Tibial artery (tissue), 4 donors: ENCODE results near the gene CTNNB1.

Experiments
- DNase-seq, 2 donors: peaks; one replicate each; pipeline ENCODE4 v3.0.0-alpha.2; 2019
- H3K27ac ChIP-seq, 2 donors: fragments of 200-600 bp; sonication (generic) in 1 of 2; 1 replicate in 1 of 2; 2 replicates in 1 of 2; pipeline ENCODE4 v1.5.1; 2018 to 2019; ENCODE audit warnings: mild to moderate bottlenecking in 1 of 2
- H3K27me3 ChIP-seq, 2 donors: fragments of 200-600 bp; sonication (generic) in 1 of 2; one replicate each; pipeline versions ENCODE4 v1.5.1 to v1.6.0; 2016 to 2019
- H3K36me3 ChIP-seq, 3 donors: fragments of 200-600 bp; sonication (generic) in 2 of 3; one replicate each; pipeline ENCODE4 v1.5.1; 2016 to 2019; ENCODE audit warnings: mild to moderate bottlenecking in 2 of 3
- H3K4me1 ChIP-seq, 4 donors: fragments of 200-600 bp; sonication (generic) in 2 of 4; 1 replicate in 3 of 4; 2 replicates in 1 of 4; pipeline ENCODE4 v1.5.1; 2016 to 2019
- H3K4me3 ChIP-seq, 2 donors: fragments of 200-600 bp; sonication (generic) in 1 of 2; 1 replicate in 1 of 2; 2 replicates in 1 of 2; pipeline ENCODE4 v1.5.1; 2018 to 2019; ENCODE audit warnings: mild to moderate bottlenecking in 2 of 2
- H3K9me3 ChIP-seq, 3 donors: fragments of 200-600 bp; sonication (generic) in 1 of 3; one replicate each; pipeline ENCODE4 v1.5.1; 2016 to 2019
- intact Hi-C: fragments of 100-400 bp; cut with DNase I; formaldehyde crosslinking; loops from one replicate; pipeline ENCODE4 v1.15.0; 2023; ENCODE audit warnings: low total_unique reads
- TF ChIP-seq, protein P1 (sequence below), 2 experiments: fragments of 200-600 bp in 1 of 2; fragments of 450-650 bp in 1 of 2; IDR thresholded peaks; one replicate each; pipeline ENCODE4 v1.5.1; 2017 to 2019; ENCODE audit warnings: antibody characterized with exemption in 2 of 2, mild to moderate bottlenecking in 1 of 2, moderate library complexity in 1 of 2

The CTNNB1 gene

DNA sequence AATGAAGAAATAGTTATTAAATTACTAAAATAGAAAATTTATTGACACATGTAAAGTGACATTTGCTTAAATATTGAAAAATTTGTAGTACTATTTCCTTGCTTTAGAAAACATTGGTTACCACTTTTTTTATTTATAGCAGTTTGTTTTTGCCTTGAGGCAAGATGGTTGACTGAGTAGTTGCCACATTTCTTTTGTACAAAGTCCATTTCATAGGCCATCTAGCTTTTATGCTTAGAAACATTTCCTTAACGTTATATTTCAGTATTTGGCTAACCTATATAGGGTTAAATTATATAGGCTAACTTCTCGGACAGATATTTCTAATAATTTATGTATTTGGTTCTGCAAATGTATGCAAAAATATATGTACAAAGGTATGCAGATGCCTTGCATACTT lies 17.1 kb downstream of the CTNNB1 start:
- H3K4me3 ChIP-seq = no peak overlapping the region
- H3K36me3 ChIP-seq = no peaks in the 10 kb centered on the region
- no peak for DNase-seq
- H3K27ac ChIP-seq = no peak overlapping the region
- no peaks in the 10 kb centered on the region for H3K9me3 ChIP-seq
- TF ChIP-seq, protein P1, sequence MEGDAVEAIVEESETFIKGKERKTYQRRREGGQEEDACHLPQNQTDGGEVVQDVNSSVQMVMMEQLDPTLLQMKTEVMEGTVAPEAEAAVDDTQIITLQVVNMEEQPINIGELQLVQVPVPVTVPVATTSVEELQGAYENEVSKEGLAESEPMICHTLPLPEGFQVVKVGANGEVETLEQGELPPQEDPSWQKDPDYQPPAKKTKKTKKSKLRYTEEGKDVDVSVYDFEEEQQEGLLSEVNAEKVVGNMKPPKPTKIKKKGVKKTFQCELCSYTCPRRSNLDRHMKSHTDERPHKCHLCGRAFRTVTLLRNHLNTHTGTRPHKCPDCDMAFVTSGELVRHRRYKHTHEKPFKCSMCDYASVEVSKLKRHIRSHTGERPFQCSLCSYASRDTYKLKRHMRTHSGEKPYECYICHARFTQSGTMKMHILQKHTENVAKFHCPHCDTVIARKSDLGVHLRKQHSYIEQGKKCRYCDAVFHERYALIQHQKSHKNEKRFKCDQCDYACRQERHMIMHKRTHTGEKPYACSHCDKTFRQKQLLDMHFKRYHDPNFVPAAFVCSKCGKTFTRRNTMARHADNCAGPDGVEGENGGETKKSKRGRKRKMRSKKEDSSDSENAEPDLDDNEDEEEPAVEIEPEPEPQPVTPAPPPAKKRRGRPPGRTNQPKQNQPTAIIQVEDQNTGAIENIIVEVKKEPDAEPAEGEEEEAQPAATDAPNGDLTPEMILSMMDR (IDR thresholded peaks at IDR 0.05) = no peak
- intact Hi-C loops = no loop called here
- peaks cover 0 to 90% (median 33%) of the 10 kb centered on the region in 4 donors for H3K4me1 ChIP-seq
- no peaks in the 10 kb centered on the region for H3K27me3 ChIP-seq

DNA sequence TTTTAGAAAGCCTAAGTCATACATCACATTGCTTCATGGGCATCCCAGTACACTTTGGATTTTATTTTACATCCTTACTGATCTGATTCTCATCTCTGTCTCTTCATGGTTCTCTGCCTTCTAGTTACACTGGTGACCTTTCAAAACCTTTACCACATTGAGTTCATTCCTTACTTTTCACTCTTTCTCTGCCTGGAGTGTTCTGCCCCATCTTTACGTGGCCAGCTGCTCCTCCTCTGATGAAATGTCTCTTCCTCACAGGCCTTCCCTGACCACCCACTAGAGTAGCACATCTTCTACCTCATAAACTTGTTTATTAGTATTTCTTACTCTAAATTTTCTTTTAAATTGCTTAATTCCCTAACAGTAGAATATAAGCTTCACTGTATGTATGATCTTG lies 17.7 kb downstream of the CTNNB1 start:
- intact Hi-C loops = no loop called here
- Histone ChIP-seq H3K4me3 (no peak overlapping the region), H3K4me1 (peaks cover 0 to 95% (median 38%) of the 10 kb centered on the region in 4 donors), H3K36me3 (no peaks in the 10 kb centered on the region), H3K9me3 (no peaks in the 10 kb centered on the region), H3K27ac (no peak overlapping the region), H3K27me3 (no peaks in the 10 kb centered on the region)
- no peak for DNase-seq
- TF ChIP-seq, protein P1 (IDR thresholded peaks at IDR 0.05) = no peak

DNA sequence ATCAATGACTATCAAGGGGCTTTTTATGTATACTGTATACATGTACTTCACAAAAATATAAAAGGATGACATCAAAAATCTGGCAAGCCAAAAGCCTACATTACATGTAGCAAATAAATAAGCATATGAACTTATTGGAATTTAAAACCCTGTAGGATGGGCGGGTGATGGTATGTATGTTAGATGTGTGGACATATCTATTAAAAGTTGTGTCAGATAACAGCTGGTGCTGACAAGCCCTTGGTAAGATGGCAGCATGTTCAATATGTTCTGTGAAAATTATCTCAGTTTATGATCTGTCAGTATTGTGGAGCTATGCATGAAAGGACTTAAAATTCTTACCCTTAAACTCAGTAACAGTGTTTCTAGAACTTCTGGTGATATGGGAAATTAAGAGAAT lies 20.1 kb downstream of the CTNNB1 start:
- H3K4me1 ChIP-seq = peaks cover 0 to 98% (median 52%) of the 10 kb centered on the region in 4 donors
- no peak overlapping the region for H3K4me3 ChIP-seq
- no peaks in the 10 kb centered on the region for H3K9me3 ChIP-seq
- H3K27ac ChIP-seq = no peak overlapping the region
- TF ChIP-seq, protein P1 (IDR thresholded peaks at IDR 0.05) = no peak
- intact Hi-C loops = no loop called here
- H3K27me3 ChIP-seq = no peaks in the 10 kb centered on the region
- no peak for DNase-seq
- H3K36me3 ChIP-seq = peaks cover 0 to 1% (median under 1%) of the 10 kb centered on the region in 3 donors

DNA sequence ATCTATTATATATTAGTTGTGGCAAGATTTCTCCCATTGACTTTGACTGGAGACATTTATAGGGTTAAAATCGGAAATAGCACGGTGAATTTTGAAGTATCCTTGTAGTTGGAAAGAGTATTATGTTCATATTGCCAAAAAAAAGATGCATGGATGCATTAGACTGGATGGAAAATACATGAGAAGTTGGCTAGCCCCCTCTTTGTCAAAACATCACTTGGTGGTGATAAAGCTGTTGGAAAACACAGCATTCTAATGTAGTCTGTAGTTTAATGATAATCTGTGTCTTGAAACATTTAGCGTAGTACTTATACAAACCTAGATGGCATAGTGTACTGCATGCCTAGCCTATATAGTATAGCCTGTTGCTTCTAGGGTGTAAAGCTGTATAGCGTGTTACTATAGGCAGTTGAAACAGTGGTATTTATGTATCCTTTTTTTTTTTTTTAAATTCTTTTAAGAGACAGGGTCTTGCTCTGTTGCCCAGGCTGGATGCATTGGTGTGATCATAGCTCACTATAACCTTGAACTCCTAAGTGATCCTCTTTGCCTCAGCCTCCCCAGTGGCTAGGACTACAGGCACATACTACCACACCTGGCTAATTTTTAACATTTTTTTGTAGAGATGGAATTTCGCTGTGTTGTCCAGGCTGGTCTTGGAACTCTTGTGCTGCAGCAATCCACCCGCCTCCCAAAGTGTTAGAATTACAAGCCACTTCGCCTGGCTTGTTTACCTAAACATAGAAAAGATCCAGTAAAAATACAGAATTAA lies 21.8 kb downstream of the CTNNB1 start:
- intact Hi-C loops = loop anchor here (10.0 kb wide), 2 partner anchors 216 to 346 kb away; no protein-coding TSS in a partner anchor
- H3K9me3 ChIP-seq = no peaks in the 10 kb centered on the region
- no peak overlapping the region for H3K4me3 ChIP-seq
- TF ChIP-seq, protein P1 (IDR thresholded peaks at IDR 0.05) = no peak
- DNase-seq = no peak
- no peak overlapping the region for H3K27ac ChIP-seq
- H3K36me3 ChIP-seq = peaks cover 12 to 18% (median 17%) of the 10 kb centered on the region in 3 donors
- H3K27me3 ChIP-seq = no peaks in the 10 kb centered on the region
- peaks cover 0 to 88% (median 53%) of the 10 kb centered on the region in 4 donors for H3K4me1 ChIP-seq

DNA sequence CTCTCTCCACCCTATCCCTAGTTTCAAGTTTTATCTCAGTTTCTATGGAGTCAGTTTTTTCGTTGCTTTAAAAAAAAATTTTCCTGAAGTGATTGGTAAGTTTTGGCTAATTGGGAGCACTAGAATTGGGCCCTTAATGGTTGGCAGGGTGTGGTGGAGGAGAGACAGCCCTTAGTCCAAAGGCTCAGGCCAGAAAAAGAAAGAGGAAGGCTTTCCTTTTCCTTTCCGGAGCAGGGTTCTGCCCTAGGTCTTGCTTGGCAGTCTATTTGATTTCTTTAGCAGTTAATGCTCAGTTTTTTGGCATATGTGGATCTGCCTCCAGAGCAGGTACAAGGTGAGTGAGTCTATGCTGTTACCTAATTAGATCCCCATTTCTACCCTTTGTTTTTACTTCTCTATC lies 22.7 kb downstream of the CTNNB1 start:
- Histone ChIP-seq H3K36me3 (peaks cover 21 to 27% (median 26%) of the 10 kb centered on the region in 3 donors), H3K4me1 (peaks cover 0 to 79% (median 49%) of the 10 kb centered on the region in 4 donors), H3K9me3 (no peaks in the 10 kb centered on the region), H3K27ac (no peak overlapping the region), H3K4me3 (no peak overlapping the region), H3K27me3 (no peaks in the 10 kb centered on the region)
- intact Hi-C loops = loop anchor here (10.0 kb wide), 2 partner anchors 217 to 347 kb away; no protein-coding TSS in a partner anchor
- TF ChIP-seq, protein P1 (IDR thresholded peaks at IDR 0.05) = no peak
- no peak for DNase-seq
